SU-DHL-6 (cell line): ENCODE data around the gene ITPK1.

Source experiments
- H2AFZ ChIP-seq: fragments of 200-600 bp; sonication (generic); 2 replicates; pipeline ENCODE4 v1.6.1; 2014; ENCODE audit warnings: low read depth, mild to moderate bottlenecking, moderate library complexity, mixed read lengths, antibody characterized with exemption, low read length; ENCODE audit not compliant: severe bottlenecking
- H3F3A ChIP-seq: fragments of 200-600 bp; shearing (Covaris generic); 2 replicates; pipeline ENCODE4 v1.6.0; 2016; ENCODE audit warnings: antibody characterized with exemption, mild to moderate bottlenecking; ENCODE audit not compliant: insufficient read depth
- H3K27ac ChIP-seq: fragments of 200-600 bp; sonication (generic); 2 replicates; pipeline ENCODE4 v1.5.1; 2016; ENCODE audit warnings: low read depth, mild to moderate bottlenecking, low read length, moderate library complexity, mixed read lengths
- H3K27me3 ChIP-seq: fragments of 200-600 bp; sonication (generic), shearing (Covaris generic); 2 replicates; pipeline ENCODE4 v1.6.0; 2014; ENCODE audit warnings: mild to moderate bottlenecking, low read length
- H3K36me3 ChIP-seq: fragments of 200-600 bp; sonication (generic); 2 replicates; pipeline ENCODE4 v1.6.1; 2014; ENCODE audit warnings: mild to moderate bottlenecking, low read length, mixed read lengths
- H3K4me2 ChIP-seq: fragments of 300-600, 200-600 bp; shearing (Covaris generic), sonication (generic); 2 replicates; pipeline ENCODE4 v1.6.0; 2014; ENCODE audit warnings: low read length, low read depth, mild to moderate bottlenecking; ENCODE audit not compliant: poor library complexity, severe bottlenecking
- H3K4me3 ChIP-seq: fragments of 200-600 bp; sonication (generic); 2 replicates; pipeline ENCODE4 v1.5.1; 2014; ENCODE audit warnings: antibody characterized with exemption, low read length, mild to moderate bottlenecking, mixed read lengths; ENCODE audit not compliant: insufficient read depth, poor library complexity, severe bottlenecking
- H3K79me2 ChIP-seq: fragments of 200-600 bp; sonication (generic); 2 replicates; pipeline ENCODE4 v1.6.1; 2014; ENCODE audit warnings: mild to moderate bottlenecking, low read length, moderate library complexity; ENCODE audit not compliant: insufficient read depth
- H3K9ac ChIP-seq: fragments of 200-600 bp; sonication (generic); 2 replicates; pipeline ENCODE4 v1.7.0; 2014; ENCODE audit warnings: mild to moderate bottlenecking, low read length
- H3K9me2 ChIP-seq: fragments of 200-600 bp; sonication (generic); replicated peaks from 2 replicates; pipeline ENCODE4 v1.6.1; 2014; ENCODE audit warnings: low read length; ENCODE audit not compliant: insufficient read depth
- H3K9me3 ChIP-seq: fragments of 200-600 bp; sonication (generic); 2 replicates; pipeline ENCODE4 v1.6.1; 2014; ENCODE audit warnings: low read length, mixed read lengths; ENCODE audit not compliant: insufficient read depth
- H4K20me1 ChIP-seq: fragments of 200-600 bp; sonication (generic); 2 replicates; pipeline ENCODE4 v1.6.1; 2014; ENCODE audit warnings: low read depth, mild to moderate bottlenecking, antibody characterized with exemption, low read length, moderate library complexity, mixed read lengths
- EZH2phosphoT487 ChIP-seq: fragments of 200-600 bp; sonication (generic), shearing (Covaris generic); conservative IDR thresholded peaks from 2 replicates; pipeline ENCODE4 v1.6.1; 2018; ENCODE audit warnings: mild to moderate bottlenecking, antibody characterized with exemption, low read length, moderate library complexity, mixed read lengths
- TF ChIP-seq, protein P1 (sequence below): fragments of 200-600 bp; sonication (generic); IDR thresholded peaks from one replicate; pipeline ENCODE4 v1.5.1; 2017; ENCODE audit warnings: antibody characterized with exemption, mild to moderate bottlenecking, low read length, moderate library complexity; ENCODE audit not compliant: insufficient read depth, poor library complexity, severe bottlenecking

Gene ITPK1

DNA sequence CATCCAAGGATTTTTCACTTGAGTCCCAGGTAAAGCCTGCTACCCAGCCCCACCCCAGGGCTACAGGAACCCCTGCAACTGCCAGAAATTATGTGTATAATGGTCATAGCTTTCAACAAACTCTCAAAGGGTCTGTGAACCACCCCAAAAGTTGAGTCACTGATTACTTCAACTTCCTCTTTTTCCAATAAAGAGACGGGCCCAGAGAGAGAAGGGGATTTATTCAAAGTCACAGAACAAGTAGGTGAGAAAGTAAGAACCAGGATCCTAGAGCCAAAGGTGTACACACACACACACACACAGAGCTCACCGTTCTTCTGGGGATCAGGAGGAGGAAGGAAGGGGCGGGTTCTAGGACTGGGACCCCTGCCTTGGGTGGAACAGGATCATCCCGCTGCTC lies 4.8 kb upstream of the ITPK1 start:
- Histone ChIP-seq H4K20me1 (no peaks in the 10 kb centered on the region), H2AFZ (no peak overlapping the region), H3K27ac (no peak overlapping the region), H3K79me2 (no peaks in the 10 kb centered on the region), H3K4me2 (no peak overlapping the region), H3K4me3 (no peak overlapping the region), H3K27me3 (no peaks in the 10 kb centered on the region), H3K9me2 (no peaks in the 10 kb centered on the region), H3K9ac (no peak overlapping the region), H3K36me3 (no peaks in the 10 kb centered on the region), H3F3A (no peaks in the 10 kb centered on the region), H3K9me3 (no peaks in the 10 kb centered on the region)
- TF ChIP-seq, protein P1, sequence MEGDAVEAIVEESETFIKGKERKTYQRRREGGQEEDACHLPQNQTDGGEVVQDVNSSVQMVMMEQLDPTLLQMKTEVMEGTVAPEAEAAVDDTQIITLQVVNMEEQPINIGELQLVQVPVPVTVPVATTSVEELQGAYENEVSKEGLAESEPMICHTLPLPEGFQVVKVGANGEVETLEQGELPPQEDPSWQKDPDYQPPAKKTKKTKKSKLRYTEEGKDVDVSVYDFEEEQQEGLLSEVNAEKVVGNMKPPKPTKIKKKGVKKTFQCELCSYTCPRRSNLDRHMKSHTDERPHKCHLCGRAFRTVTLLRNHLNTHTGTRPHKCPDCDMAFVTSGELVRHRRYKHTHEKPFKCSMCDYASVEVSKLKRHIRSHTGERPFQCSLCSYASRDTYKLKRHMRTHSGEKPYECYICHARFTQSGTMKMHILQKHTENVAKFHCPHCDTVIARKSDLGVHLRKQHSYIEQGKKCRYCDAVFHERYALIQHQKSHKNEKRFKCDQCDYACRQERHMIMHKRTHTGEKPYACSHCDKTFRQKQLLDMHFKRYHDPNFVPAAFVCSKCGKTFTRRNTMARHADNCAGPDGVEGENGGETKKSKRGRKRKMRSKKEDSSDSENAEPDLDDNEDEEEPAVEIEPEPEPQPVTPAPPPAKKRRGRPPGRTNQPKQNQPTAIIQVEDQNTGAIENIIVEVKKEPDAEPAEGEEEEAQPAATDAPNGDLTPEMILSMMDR: no peak
- no peak for TF ChIP-seq EZH2phosphoT487

DNA sequence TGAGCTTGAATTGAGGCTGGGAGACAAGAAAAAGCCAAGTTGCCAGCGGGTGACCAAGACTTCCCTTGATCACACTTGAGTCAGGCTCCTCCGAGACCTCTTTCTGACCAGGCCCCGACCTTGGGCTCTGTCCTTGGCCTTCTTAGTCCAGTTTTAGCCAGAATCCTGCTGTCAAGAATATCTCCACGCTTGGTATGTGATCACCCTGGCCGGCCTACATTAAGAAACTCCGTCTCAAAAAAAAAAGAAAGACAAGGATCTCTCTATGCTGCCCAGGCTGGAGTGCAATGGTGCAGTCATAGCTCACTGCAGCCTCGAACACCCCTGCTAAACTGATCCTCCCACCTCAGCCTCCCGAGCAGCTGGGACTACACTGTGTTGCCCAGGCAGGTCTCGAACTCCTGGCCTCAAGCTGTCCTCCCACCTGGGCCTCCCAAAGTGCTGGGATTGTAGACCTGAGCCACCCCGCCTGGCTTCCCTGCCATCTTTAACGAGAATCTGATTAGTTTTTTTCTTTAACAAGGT lies 1.0 kb upstream of the ITPK1 start:
- Histone ChIP-seq H3K9me3 (no peaks in the 10 kb centered on the region), H3K9me2 (no peaks in the 10 kb centered on the region), H3K27me3 (no peaks in the 10 kb centered on the region), H3K9ac (peak overlapping the region; percentile 77; the same call in 1 of the 2 replicates), H3K79me2 (no peaks in the 10 kb centered on the region), H3K27ac (no peak overlapping the region), H4K20me1 (no peaks in the 10 kb centered on the region), H3F3A (no peaks in the 10 kb centered on the region), H2AFZ (peak overlapping the region; percentile 99), H3K4me3 (no peak overlapping the region), H3K36me3 (no peaks in the 10 kb centered on the region), H3K4me2 (peak overlapping the region; percentile 81)
- TF ChIP-seq, protein P1: no peak
- TF ChIP-seq EZH2phosphoT487: no peak

GRCh38 chr14:93115069-93115820 lies 480 bp downstream of the ITPK1 start:
- H3K79me2 ChIP-seq: no peaks in the 10 kb centered on the region
- H3K9me2 ChIP-seq: no peaks in the 10 kb centered on the region
- H3K27ac ChIP-seq: peak overlapping the region; percentile 75
- peak overlapping the region; percentile 94 for H3K4me2 ChIP-seq
- peak overlapping the region; percentile 91 for H3K4me3 ChIP-seq
- H3K36me3 ChIP-seq: no peaks in the 10 kb centered on the region
- H3K27me3 ChIP-seq: no peaks in the 10 kb centered on the region
- H3K9me3 ChIP-seq: no peaks in the 10 kb centered on the region
- no peaks in the 10 kb centered on the region for H4K20me1 ChIP-seq
- H3K9ac ChIP-seq: peak overlapping the region; percentile 84
- peak overlapping the region; percentile 93 for H2AFZ ChIP-seq
- no peak for TF ChIP-seq EZH2phosphoT487
- TF ChIP-seq, protein P1: no peak
- H3F3A ChIP-seq: no peaks in the 10 kb centered on the region
